Right forelimb (tissue), 1 donor: ENCODE measurements around the gene KIF26B.
"Not testable (repeated sequence)": the region's sequence is repeated elsewhere in the genome, so short reads cannot be mapped to it uniquely, and the experiment has no call there.

Source experiments
- DNase-seq: peaks from one replicate; pipeline ENCODE4 v3.0.0-alpha.2; 2018

Gene KIF26B

DNA sequence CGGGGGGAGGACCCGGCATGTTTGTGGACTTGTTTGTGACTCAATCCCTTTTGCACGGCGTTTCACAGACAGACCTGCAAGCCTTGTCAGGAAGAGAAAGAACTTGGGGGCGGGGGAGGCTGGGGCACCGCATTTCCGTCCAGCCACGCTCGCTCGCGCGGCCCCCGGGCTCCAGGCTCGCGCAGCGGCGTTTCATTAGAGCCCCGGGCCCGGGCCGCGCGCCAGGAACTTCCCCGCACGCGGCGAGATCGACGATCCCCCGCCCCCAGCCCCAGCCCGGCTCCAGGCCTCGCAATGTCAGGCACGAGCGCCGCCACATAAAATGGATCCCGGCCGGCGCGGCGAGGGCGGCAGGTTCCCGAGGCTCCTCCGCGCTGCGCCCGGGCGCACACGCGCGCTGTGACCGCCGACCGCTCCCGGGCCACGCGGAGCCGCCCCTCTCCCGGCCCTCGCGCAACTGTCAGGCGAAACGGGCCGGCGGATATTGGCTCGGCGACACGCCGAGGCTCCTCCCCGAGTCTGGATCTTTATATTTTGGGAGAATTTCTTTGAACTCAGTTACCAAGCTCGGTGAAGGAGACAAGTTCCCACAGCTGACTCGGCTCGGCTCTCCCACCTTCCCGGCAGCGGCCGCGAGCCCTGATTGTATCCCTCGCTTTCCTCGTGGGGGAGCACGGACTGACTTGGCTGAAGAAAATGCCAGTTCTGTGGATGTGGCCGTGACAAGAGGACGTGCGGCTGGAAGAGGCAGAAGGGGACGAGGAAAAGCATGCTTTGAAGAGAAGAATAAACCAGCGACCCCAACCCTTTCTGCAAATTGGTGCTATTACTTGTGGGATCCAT, at the start of gene KIF26B:
KIF26B (plus strand) TSS at position 557 of the 843 bp plus-strand sequence. CDS start 440 bp downstream, outside the sequence.
- DNase-seq, result peak; percentile 68

DNA sequence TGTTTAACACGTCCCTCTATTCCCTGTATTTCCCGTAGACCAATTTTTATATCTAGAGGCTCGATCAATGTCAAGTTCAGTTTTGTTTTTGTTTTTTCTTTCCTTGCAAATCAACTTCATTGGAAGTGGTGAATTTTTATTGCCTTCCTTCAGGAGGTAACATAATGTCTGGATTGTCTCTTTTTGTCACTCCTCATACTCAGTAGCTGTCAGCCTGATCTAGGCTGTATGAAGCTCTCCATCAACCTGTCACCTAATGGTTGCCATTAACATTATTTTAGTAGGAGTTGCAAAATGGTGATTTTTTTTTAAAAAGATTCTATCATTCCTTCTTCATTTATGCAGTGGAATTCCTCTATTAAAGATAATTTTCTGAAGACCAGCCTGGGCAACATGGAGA, 49.7 kb upstream of the KIF26B start:
- DNase-seq, result no peak

DNA sequence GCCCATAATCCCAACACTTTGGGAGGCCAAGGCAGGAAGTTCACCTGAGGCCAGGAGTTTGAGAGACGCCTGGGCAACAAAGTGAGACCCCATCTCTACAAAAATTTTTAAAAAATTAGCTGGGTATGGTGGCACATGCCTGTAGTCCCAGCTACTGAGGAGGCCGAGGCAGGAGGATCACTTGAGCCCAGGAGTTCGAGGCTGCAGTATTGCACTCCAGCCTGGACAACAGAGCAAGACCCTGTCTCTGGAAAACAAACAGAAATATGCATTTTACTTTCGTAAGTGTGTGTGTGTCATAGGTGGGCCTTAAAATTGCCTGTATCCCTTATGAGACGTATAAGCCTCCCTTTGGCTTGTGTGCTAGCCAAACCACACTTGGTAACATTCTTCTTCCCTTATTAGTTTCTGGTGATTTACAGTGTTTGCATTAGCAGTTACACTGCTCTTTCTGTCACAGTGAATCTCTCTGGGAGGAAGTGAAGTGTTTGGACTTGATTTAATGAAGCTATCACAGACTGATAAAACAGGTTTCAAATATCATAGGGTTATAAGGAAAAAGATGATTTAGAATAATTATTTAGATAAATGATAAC, 48.9 kb upstream of the KIF26B start:
- no peak for DNase-seq

DNA sequence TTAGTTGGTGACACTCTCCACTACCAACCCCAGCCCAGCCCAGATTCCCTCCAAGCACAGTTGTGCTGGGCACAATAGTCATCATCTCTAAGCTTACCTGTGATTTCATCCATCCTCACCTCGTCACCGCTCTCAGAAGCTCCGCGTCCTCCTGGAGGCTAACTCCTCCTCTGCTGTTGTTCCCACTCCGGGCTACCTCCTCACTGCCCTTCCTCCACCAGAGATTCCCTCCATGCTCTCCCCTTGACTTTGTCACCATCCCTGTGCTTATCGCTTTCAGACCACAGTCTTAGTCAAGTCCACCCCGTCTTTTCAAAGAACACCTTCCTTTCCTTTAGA, 47.0 kb upstream of the KIF26B start:
- no peak for DNase-seq

DNA sequence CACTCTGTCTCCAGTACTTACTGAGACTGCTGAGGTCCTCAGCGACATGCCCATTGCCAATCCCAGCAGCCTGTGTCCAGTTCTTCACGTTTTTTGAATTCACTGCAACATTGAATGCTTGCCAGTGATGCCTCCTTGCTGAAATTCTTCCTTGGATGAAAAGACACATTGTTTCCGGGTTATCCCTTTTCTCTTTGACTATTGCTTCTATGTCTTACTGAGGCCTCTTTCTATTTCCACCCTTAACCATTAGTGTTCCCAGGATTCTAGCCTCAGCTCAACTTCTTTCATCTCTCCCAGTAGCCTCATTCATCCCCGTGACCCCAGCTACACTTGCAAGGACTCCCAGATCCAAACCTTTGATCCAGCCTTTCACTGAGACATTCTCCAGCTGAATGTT, 46.5 kb upstream of the KIF26B start:
- DNase-seq, result no peak

DNA sequence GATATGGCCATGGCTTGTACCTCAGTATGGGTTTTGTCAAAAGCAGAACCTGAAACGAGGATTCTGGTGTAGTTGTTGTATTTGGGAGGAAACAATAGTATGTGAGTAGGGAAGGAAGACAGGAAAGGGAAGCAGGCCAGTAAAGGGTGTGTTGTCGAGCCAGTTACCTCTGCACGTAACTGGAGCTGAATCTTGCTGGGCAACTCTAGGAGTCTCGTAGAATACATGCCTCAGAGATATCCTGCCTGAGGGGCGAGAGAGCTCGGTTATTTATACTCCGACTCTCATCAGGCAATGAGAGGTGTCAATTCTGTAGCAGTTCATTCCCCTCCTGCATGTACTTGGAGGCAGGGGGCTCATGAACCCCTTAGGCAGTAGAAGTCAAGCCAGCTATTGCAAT, 45.9 kb upstream of the KIF26B start:
- DNase-seq, result no peak

DNA sequence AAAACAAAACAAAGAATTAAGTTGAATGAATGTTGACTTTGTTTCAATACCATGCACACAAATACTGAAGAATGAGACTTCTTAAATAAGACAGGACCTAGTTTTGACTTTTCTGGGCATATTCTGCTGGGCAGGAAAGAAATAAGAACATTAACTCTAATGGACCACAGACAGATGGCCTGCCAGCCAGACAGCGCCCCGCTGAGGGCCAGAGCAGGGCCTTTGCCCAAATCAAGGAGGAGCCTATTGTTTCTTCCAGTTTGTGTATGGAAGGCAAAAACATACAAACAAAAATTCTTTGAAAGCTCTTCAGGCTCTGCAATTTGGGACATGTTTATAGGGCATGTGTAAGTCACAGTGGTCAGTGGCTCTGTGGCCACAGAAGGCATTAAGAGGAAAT, 44.4 kb upstream of the KIF26B start:
- no peak for DNase-seq

DNA sequence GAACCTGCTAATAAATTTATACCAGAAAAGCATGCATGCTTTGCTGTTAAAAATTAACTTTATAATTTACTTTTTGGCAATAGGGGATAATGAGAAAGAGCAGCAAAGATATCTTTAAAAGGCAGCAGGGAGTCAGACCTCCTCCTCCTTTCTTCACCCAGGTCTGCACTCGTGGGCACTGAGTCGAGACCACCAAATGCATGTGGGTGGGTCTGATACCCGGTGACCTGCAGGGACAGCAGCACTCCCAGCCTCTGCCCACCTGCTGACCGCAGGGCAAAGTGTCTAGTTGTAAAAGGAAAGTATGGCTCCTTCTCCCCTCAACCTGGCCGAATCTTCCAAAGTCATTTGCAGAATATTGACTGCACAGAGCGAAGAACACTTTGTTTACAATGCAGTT, 43.7 kb upstream of the KIF26B start:
- DNase-seq, result no peak

DNA sequence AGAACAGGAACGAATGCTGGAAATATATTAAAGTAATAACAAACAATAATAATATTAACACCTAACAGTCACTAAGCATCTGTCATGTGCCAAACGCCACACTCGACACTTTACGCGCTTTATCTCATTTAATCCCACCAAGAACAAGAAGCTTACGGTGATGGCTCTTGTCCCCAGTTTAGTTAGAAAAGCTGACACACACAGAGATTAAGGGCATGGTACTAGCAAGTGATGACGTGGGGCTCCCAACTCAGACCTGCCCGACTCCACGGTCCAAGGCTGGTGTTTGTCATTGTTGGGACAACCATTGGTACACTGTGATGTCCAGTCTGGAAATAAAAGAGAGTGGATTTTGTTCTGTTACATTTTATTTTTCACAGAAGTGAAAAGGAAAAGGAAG, 41.1 kb upstream of the KIF26B start:
- no peak for DNase-seq

DNA sequence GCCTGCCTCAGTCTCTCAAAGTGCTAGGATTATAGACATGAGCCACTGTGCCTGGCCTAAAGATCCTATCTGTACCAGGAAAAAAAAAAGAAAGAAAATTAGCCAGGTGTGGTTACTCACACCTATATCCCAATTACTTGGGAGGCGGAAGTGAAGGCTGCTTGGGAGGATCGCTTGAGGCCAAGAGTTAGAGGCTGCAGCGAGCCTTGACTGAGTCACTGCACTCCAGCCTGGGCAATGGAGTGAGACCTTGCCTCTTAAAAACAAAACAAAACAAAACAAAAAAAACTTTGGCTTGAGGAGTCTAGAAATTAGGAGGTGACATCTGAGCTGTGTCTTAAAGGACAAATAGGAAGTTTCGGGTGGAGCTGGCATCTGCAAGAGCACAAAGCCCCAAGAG, 38.7 kb upstream of the KIF26B start:
- DNase-seq, result no peak

DNA sequence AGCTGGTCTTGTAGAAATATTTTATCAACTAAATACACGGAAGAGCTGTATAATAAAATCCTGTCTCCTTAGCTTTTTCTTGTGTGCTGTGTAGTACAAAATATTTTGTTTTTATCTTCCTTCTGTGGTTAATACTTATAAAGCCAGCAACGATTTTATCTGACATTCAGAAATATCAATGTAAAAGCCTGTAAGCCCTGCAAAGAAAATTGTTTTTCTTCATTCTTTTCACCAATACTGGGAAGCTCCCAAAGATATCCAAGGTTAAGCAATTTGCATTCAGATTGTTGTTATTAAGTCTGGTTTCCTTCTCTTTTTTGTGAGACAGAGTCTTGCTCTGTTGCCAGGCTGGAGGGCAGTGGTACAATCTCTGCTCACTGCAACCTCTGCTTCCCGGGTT, 38.0 kb upstream of the KIF26B start:
- DNase-seq, result no peak

DNA sequence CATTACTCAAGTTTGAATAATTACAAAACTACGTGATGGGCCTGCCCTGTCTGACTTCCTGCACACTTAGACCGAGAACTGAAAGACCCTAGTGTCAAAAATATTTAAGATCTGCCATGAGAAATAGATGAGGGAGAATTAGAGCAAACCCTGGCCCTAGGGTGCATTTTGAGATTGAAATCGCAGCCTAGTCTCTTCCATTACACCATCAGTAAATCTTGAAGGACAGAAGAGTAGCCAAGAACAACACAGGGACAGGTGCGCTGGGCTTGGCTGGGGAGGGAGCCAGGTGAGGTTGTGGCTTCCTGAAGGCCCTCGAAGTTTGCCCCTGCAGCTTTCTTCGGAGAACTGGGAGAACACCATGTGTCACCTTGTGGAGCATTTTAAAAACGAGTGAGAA, 36.7 kb upstream of the KIF26B start:
- no peak for DNase-seq

DNA sequence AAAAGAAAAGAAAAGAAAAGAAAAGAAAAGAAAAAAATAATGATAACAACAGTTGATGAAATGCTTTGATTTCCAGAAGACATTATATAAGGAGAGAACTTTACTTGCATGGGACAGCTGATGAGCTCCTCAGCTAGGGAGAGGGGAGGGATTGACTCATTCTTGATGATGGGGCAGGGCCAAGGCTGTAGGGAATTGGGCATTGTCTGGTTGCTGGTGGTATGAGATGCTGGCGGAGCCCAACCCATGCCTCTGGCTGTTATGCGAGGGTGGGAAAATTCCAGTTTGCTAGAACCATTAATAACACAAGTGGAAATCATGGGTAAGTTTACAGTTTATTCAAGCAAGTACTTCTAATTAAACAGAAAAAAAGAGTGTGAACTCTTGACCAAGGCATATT, 36.0 kb upstream of the KIF26B start:
- no peak for DNase-seq

DNA sequence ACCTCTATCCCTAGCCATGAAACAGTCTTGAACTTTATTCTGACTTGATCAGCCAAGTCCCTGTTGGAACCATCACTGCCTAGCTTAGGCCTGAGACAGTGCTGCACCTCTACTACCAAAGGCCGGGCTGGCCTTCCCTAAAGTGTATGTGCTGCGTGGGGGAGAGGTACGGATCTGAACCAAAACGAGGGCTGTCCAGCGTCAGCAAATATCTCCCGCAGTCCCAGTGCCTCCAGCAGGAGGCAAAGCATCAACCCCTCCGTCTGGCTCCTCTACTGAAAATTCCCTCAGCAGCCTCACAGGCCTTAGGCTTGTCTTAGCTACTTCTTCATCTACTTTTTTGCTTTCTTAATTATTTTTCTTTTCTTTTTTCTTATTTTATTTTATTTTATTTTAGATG, 33.3 kb upstream of the KIF26B start:
- DNase-seq, result no peak

DNA sequence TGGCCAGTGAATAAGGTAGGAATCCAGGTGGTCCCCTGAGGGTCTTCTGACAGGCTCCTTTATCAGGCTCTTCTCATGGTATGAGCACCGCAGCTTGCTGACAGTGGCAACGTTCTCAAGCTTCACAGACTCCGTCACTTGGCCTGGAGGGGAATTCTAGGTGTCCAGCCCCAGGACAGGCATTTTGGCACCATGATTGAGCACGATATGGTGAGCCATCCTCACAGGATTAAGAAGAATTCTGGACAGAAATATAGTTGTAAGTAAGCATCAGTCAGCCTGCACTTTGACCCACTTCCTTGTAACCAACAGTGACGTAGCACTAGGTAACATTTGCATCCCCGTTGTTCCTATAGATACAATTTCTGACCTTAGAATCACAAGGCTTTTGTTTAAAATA, 30.5 kb upstream of the KIF26B start:
- DNase-seq, result no peak

DNA sequence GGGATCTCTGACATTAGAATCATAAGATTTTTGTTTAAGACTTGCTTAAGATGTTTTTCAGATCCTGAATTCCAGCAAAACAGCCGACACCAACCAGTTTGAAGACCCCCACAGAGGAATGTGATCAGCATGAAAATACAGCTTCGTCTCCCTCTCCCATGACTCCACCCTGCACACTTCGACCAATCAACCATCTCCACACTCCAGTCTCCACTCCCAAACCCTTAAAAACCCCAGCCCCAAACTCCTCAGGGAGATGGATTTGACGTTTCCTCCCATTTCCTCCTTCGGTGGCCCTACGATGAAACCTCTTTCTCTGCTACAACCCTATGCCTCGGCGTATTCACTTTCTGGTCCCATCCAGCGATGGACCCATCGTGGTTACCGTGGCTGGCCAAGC, 30.1 kb upstream of the KIF26B start:
- no peak for DNase-seq

DNA sequence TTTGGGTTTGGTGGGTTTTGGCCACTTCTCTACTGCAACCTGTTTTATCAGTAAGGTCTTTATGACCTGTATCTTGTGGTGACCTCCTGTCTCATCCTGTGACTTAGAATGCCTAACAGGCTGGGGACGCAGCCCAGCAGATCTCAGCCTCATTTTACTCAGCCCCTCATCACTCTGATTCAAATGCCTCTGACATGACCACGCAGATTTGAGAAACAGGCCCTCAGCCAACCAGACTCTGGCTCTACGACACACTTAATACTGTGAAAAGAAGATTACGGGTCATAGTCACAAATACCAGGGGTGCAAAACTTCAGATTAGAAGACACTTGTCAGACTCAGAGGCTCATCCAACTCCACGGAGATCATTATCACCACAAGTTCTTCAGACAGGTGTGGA, 28.3 kb upstream of the KIF26B start:
- DNase-seq, result no peak

DNA sequence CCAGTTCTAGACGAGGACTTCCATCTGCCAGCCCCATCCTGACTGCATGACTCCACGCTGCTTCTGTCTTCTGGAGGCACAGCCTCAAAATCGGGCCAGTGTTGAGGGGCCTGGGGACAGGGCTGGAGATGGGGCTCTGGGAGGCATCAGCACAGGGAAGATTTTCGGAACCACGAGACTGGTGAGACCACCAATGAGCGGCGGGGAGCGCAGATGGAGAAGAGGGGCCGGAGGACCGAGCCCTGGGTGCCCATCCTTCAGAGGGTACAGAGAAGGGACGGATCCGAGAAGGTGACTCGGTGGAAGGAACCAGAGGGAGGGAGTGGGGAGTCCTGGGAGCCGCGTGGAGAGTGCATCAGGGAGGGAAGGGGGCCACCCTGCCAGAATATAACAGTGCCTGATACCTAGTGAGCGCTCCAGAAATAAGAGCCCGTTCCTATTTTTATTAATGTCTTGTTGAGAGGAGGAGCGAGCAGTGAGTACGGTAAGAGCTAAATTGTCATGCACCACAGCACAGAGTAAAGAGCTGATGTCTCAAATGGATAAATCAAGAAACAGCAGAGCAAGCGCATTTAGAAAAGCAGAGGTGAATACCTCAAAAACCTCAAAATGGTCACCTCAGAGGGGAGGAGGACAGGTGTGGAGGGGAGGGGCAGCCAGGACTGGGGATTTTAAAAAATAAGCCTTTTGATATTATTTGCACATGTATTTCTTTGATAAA, 26.2 kb upstream of the KIF26B start:
- DNase-seq, result no peak

DNA sequence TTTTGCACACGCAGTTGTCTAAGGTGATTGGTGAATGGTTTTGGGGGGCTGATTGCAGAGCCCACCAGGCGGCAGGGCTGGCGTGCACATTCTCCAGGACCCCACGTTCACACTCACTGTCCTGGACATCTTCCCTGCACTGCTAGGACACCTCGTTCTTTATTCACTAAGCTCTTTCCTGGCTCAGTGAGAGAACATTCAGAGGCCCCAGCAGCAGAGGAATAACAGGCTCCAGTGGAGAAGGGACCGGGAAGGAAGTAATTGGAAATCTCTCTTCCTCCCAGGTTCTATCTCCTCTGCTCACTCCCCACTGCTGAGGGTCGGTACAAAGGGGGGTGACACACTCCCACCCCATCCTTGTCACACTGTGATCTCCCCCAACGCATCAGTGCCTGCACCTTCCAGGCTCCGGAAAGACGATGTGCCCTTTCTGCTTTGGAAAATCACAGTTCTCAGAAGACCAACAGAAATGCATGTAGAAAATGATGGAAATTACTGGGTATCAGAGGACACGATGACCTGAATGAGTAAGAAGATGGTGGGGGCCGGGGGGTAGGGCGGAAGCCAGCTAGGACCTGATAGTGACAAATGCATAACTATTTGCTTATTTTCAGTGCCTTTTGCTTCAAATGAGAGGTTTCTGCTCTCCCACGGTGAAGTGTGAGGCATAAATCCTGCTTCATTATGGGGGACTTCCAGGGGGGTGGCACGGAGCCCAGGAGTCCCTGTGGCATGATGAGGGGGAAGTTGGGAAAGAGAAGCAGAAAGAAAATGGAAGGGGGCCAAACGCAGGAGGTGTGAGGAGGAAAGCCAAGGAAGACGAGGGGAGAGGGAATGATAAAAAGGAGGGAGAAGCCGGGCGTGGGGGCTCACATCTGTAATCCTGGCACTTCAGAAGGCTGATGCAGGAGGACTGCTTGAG, 25.2 kb upstream of the KIF26B start:
- no peak for DNase-seq

DNA sequence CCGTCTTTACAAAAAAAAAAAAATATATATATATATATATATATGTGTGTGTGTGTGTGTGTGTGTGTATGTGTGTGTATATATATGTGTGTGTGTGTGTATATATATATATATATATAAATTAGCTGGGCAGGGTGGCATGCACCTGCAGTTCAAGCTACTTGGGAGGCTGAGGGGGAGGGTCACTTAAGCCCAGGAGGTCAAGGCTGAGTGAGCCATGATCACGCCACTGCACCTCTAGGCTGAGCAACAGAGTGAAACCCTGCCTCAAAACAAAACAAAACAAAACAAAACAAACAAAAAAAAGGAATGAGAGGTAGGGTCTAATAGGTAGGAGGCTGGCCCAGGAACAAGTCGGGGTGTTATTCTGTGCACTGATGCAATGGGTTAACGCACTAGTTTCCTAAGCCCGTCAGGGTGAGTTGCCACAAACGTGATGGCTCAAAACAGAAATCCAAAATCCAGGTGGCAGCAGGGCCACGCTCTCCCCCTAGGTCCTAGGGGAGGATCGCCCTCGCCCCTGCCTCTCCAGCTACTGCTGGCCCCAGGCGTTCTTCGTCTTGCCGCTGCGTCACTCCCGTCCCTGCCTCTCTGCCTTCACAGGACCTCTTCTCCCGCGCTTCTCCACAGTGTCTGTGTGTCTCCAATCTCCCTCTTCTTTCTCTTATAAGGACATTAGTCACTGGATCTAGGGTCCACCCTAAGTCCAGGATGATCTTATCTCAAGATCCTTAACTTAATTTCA, 24.3 kb upstream of the KIF26B start:
- not testable (repeated sequence) for DNase-seq

DNA sequence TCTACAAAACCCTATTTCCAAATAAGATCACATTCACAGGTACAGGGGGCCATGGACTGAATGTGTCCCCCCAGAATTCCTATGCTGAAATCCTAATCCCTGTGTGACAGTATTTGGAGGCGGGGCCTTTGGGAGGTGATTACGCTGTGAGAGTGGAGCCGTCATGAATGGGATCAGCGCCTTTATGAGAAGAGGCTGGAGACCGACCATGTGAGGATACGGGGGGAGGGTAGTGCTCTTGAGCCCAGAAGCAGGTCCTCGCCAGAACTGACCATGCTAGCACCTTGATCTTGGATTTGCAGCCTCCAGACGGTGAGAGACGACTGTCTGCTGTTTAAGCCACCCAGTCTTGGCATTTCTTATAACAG, 23.8 kb upstream of the KIF26B start:
- no peak for DNase-seq

DNA sequence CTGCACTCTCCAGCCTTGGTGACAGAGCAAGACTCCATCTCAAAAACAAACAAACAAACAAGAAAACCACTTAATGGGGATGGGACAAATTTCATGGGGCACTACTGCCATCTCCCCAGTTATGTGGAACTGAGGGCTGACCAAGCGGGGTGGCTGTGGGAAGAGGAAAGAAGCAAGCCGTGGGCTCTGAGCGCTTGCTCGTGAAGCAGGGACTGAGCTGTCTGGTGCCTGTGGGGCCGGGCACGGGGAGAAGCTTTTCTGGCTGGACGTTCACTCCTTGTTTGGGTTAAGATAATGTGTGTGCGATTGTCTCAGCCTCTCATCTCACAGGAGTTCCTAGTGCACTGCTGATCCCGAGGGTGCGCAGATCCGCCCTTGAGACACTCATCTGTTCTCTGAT, 22.0 kb upstream of the KIF26B start:
- DNase-seq, result no peak
